Measurements from ENCODE around the gene ZNF500. TPM values are rescaled to one million over a fixed set of nuclear protein-coding genes. Genes with fewer than 3 reads are reported as not detected.
A peak's percentile ranks its signal among the peaks of the same experiment; 100 is the strongest.

ZNF500 gene
- total and polyA plus RNA-seq, 7 donors: 4.2 to 14.4 (median 11.4) TPM

GRCh38 chr16:4811773-4812172 is 44.8 kb upstream of the ZNF500 start:
- H3K4me3 ChIP-seq: no peak overlapping the region
- H3K27ac ChIP-seq: no peak overlapping the region
- TF ChIP-seq POLR2AphosphoS5 (IDR thresholded peaks at IDR 0.05): no peak
- no peak for TF ChIP-seq POLR2A (IDR thresholded peaks at IDR 0.05)
- TF ChIP-seq CTCF (IDR thresholded peaks at IDR 0.05): no peak
- TF ChIP-seq EP300 (IDR thresholded peaks at IDR 0.05): no peak
- no peaks in the 10 kb centered on the region for H3K9me3 ChIP-seq
- DNase-seq: no peak
- intact Hi-C loops (cut with DNase I): no loop called here
- peaks cover 0 to 21% (median 21%) of the 10 kb centered on the region in 4 donors for H3K4me1 ChIP-seq
- WGBS, 2 donors: 93 to 94% methylated on average over 9 of the region's 9 CpGs
- H3K36me3 ChIP-seq: peaks cover 12 to 97% (median 47%) of the 10 kb centered on the region in 4 donors
- no peaks in the 10 kb centered on the region for H3K27me3 ChIP-seq

GRCh38 chr16:4811242-4811641 is 44.3 kb upstream of the ZNF500 start:
- Histone ChIP-seq H3K27ac (no peak overlapping the region), H3K9me3 (no peaks in the 10 kb centered on the region), H3K36me3 (peaks cover 12 to 95% (median 49%) of the 10 kb centered on the region in 4 donors), H3K4me1 (peaks cover 0 to 21% (median 21%) of the 10 kb centered on the region in 4 donors), H3K27me3 (no peaks in the 10 kb centered on the region), H3K4me3 (no peak overlapping the region)
- WGBS, 2 donors: 96 to 97% methylated on average over 3 of the region's 3 CpGs
- intact Hi-C loops (cut with DNase I): no loop called here
- TF ChIP-seq POLR2AphosphoS5 (IDR thresholded peaks at IDR 0.05) (no peak), EP300 (IDR thresholded peaks at IDR 0.05) (no peak), CTCF (IDR thresholded peaks at IDR 0.05) (no peak), POLR2A (IDR thresholded peaks at IDR 0.05) (no peak)
- no peak for DNase-seq

- Histone ChIP-seq H3K36me3 (peaks cover 4 to 54% (median 26%) of the 10 kb centered on the region in 4 donors), H3K4me1 (peaks cover 0 to 30% (median 28%) of the 10 kb centered on the region in 4 donors), H3K9me3 (no peaks in the 10 kb centered on the region), H3K27ac (no peak overlapping the region), H3K27me3 (no peaks in the 10 kb centered on the region), H3K4me3 (no peak overlapping the region)
- TF ChIP-seq POLR2AphosphoS5 (IDR thresholded peaks at IDR 0.05) (no peak), EP300 (IDR thresholded peaks at IDR 0.05) (no peak), CTCF (IDR thresholded peaks at IDR 0.05) (no peak), POLR2A (IDR thresholded peaks at IDR 0.05) (no peak)
- intact Hi-C loops (cut with DNase I): no loop called here
- no peak for DNase-seq
- 94 to 97% methylated on average over 6 of the region's 6 CpGs for WGBS, 2 donors
Observed at GRCh38 chr16:4806280-4806679, 39.3 kb upstream of the ZNF500 start.

- 92% methylated on average over 11 of the region's 11 CpGs for WGBS, 2 donors
- H3K9me3 ChIP-seq: no peaks in the 10 kb centered on the region
- TF ChIP-seq CTCF (IDR thresholded peaks at IDR 0.05) (no peak), POLR2AphosphoS5 (IDR thresholded peaks at IDR 0.05) (no peak), EP300 (IDR thresholded peaks at IDR 0.05) (no peak), POLR2A (IDR thresholded peaks at IDR 0.05) (no peak)
- H3K4me3 ChIP-seq: no peak overlapping the region
- H3K27me3 ChIP-seq: no peaks in the 10 kb centered on the region
- intact Hi-C loops (cut with DNase I): no loop called here
- DNase-seq: no peak
- peaks cover 4 to 44% (median 25%) of the 10 kb centered on the region in 4 donors for H3K36me3 ChIP-seq
- peaks cover 0 to 41% (median 35%) of the 10 kb centered on the region in 4 donors for H3K4me1 ChIP-seq
- H3K27ac ChIP-seq: peak overlapping the region in 3 of 4 donors; percentile 86 to 89 (median 88)
Observed at GRCh38 chr16:4805231-4805630, 38.3 kb upstream of the ZNF500 start.

All from sigmoid colon (tissue), 7 donors.